HUES48 (cell line): ENCODE data around the gene KCNMB1.

Source experiments
- H3K27ac ChIP-seq: one replicate; pipeline ENCODE4 v1.7.0; 2013; ENCODE audit warnings: low read depth, low read length, inconsistent platforms
- H3K27me3 ChIP-seq: 2 replicates; pipeline ENCODE4 v1.6.1; 2013; ENCODE audit warnings: mild to moderate bottlenecking, low read length; ENCODE audit not compliant: control insufficient read depth, insufficient read depth
- H3K36me3 ChIP-seq: 2 replicates; pipeline ENCODE4 v1.6.1; 2013; ENCODE audit warnings: low read length; ENCODE audit not compliant: control insufficient read depth, insufficient read depth
- H3K4me1 ChIP-seq: 2 replicates; pipeline ENCODE4 v1.6.1; 2013; ENCODE audit warnings: mild to moderate bottlenecking, low read length; ENCODE audit not compliant: control insufficient read depth, insufficient read depth
- H3K4me3 ChIP-seq: 2 replicates; pipeline ENCODE4 v1.5.1; 2013; ENCODE audit warnings: mild to moderate bottlenecking, low read depth, low read length
- H3K9ac ChIP-seq: 2 replicates; pipeline ENCODE4 v1.6.1; 2013; ENCODE audit warnings: mild to moderate bottlenecking, low read depth, low read length, moderate library complexity
- H3K9me3 ChIP-seq: 2 replicates; pipeline ENCODE4 v1.6.1; 2013; ENCODE audit warnings: low read length; ENCODE audit not compliant: control insufficient read depth, insufficient read depth

Gene KCNMB1

DNA sequence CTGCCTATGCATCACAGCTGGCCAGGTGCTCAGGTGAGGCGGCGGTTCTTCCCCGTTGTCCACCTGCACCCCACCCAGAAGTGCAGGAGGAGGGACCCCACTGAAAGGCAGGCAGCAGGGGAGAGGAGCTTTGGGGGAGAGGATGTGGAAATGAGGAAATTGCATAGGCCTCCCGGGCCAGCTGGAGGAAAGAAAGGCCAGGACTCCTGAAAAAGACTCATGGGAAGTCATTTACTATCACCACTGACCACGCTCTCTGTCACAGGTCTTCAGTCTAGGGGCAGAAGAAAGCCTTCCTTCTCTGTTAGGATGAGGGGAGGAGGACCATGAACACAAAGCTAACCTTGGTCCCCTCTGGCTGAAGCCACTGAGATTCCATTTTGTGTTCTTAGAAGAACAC is 28.1 kb downstream of the KCNMB1 start:
- Histone ChIP-seq H3K4me3 (no peak overlapping the region), H3K4me1 (peaks cover 5% of the 10 kb centered on the region; the same call in 1 of the 2 replicates), H3K36me3 (no peaks in the 10 kb centered on the region), H3K9ac (no peak overlapping the region), H3K9me3 (no peaks in the 10 kb centered on the region), H3K27ac (no peak overlapping the region), H3K27me3 (no peaks in the 10 kb centered on the region)

DNA sequence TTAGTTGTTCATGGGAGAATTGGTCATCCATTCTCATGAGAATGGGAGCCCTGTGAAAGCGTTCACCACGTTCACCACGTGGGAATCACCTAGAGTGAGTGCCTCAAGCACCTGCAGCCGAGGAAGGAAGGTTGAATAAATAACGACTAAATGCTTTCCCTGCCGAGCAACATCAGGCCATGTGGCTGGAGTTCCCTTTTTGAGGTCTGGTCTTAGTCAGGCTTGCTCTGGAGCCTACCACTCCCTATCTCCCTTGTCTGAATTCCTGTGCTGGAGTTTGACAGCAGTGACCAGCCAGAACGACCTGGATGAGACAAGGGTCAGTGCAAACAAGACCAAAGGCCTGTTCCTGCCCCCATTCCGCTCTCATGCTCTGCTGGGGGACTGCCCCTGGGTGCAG is 28.5 kb downstream of the KCNMB1 start:
- peaks cover 5% of the 10 kb centered on the region; the same call in 1 of the 2 replicates for H3K4me1 ChIP-seq
- H3K27me3 ChIP-seq, result no peaks in the 10 kb centered on the region
- no peaks in the 10 kb centered on the region for H3K36me3 ChIP-seq
- no peak overlapping the region for H3K4me3 ChIP-seq
- no peak overlapping the region for H3K9ac ChIP-seq
- H3K27ac ChIP-seq, result no peak overlapping the region
- no peaks in the 10 kb centered on the region for H3K9me3 ChIP-seq

DNA sequence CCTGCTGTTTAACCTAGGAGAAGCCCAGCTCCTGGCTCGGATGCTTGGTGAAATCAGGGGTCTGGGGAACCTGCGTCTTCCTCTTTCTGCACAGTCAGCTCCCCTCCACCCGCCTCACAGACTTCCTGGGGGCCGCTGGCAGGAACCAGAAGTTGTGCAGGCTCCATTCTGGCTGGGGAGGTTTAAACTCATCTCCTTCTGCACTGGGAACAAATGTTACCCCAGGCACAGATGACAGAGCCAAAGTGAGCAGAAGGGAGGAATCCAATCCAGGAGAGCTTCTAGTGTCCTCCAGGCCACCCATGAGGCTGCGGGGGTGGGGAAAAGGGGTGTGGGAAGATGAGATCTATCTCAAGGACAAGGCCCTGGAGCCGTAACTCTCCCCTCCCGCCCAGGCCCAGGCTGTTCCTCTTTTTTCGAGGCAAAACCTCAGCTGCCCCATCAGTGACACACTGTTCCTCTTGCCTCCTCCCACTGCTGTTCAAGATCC is 31.2 kb downstream of the KCNMB1 start:
- peaks cover 19% of the 10 kb centered on the region for H3K4me1 ChIP-seq
- H3K4me3 ChIP-seq, result no peak overlapping the region
- H3K9ac ChIP-seq, result no peak overlapping the region
- no peaks in the 10 kb centered on the region for H3K9me3 ChIP-seq
- H3K27ac ChIP-seq, result no peak overlapping the region
- H3K27me3 ChIP-seq, result peaks cover 6% of the 10 kb centered on the region; the same call in 1 of the 2 replicates
- no peaks in the 10 kb centered on the region for H3K36me3 ChIP-seq

DNA sequence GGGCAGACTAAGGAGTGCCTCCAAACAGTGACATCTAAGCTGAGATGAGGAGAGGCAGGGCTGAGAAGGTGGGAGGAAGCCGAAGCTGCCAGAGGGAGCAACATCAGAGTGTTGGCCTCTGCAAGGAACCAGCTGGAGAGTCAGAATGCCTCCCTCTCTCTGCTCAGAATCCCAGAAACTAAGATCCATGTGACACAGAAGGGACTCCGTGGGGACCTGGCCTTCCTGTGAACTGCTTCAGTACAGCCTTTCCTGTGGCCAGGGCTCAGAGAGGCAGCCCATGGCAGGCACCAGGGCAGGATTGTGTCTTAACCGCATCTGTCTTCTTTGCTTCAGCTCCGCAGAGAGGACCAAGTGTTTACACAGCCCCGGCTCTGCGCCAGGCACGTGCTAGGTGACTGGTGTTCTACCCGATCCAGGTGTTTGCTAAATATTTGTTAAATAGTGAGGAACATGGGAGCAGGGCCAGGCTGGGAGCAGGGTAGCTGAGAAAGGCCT is 33.5 kb downstream of the KCNMB1 start:
- Histone ChIP-seq H3K27ac (no peak overlapping the region), H3K36me3 (no peaks in the 10 kb centered on the region), H3K4me3 (no peak overlapping the region), H3K9ac (no peak overlapping the region), H3K27me3 (peaks cover 6% of the 10 kb centered on the region; the same call in 1 of the 2 replicates), H3K9me3 (no peaks in the 10 kb centered on the region), H3K4me1 (peaks cover 26% of the 10 kb centered on the region)

DNA sequence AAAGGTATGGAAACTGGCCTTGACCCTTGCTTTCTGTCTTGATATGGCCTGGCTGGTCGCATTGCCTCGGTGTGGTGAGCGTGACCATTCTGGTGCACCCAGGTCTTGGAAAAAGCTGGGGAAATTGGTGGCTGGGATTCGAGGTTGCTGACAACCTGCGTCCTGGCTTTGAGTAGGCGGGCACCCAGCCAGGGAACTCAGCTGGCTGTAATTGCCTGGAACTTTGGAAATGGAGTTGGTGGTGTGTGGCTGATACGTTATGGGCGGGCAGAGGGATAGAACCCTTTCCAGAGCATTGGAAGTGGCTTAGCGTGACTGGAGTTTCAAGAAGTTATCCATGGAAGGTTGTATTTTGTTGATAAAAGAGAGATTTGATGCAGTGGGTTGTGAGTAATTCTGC is 35.2 kb downstream of the KCNMB1 start:
- H3K9ac ChIP-seq, result no peak overlapping the region
- H3K27me3 ChIP-seq, result peaks cover 6% of the 10 kb centered on the region; the same call in 1 of the 2 replicates
- H3K4me3 ChIP-seq, result no peak overlapping the region
- H3K36me3 ChIP-seq, result no peaks in the 10 kb centered on the region
- no peak overlapping the region for H3K27ac ChIP-seq
- H3K9me3 ChIP-seq, result no peaks in the 10 kb centered on the region
- H3K4me1 ChIP-seq, result peaks cover 26% of the 10 kb centered on the region

DNA sequence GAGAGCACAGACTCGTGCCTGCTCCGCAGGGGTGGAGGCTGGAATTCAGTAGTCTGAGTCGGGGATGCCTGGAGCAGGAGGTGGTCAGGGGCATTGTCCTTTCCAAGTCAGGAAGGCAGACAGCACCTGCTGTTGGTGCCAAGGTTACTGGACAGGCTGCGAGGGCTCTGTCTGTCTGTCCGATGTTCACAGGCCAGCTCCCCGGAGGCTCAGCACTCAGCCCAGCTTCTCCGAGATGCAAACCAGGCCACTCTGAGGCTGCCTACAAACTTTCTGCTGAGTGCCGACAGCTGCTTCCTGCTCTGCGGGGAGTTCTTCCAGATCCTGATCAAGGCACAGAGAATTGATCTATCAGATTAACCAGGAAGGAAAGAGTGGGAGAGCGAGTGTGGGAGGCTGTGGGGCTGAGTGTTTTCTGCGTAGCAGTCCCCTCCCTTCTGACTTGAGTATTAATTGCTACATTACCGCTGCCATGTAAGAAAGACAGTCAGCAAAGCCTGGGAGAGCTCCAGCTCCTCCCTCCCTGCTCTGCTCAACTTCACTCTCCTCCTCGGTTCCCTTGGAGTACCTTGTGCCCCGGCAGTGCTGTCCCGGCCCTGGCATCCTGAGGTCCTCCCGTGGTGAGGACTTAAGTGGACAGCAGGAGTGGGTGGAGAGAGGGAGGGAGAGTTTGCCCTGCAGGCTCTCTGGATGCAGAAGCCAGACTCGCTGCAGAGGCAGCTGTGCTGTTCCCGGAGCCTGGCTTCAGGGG is 36.0 kb downstream of the KCNMB1 start:
- H3K27me3 ChIP-seq, result peaks cover 6% of the 10 kb centered on the region; the same call in 1 of the 2 replicates
- no peaks in the 10 kb centered on the region for H3K9me3 ChIP-seq
- H3K9ac ChIP-seq, result no peak overlapping the region
- no peak overlapping the region for H3K4me3 ChIP-seq
- H3K36me3 ChIP-seq, result no peaks in the 10 kb centered on the region
- peaks cover 26% of the 10 kb centered on the region for H3K4me1 ChIP-seq
- H3K27ac ChIP-seq, result no peak overlapping the region

DNA sequence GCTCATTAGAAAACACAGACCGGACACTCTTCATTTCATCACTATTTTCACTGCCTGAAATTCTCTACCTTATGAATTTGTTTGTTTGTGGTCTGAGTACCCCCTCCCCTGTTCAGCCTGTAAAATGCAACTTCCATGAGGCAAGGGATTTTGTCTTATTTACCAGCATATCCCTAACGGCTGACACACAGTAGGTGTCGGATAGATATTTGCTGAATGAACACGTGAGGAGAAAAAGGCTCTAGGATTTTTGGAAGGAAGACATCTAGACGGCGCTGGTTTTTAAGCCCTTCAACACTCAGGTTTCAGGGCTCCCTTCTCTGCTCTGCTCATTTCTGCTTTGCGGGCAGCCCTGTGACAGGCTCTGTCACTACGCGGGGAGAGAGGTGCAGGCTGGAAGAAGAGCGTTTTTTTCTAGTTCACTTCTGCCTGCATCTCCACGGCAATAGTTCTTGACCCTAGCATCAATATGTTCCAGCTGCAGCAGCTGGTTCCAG is 41.0 kb downstream of the KCNMB1 start:
- Histone ChIP-seq H3K36me3 (no peaks in the 10 kb centered on the region), H3K4me1 (peaks cover 16% of the 10 kb centered on the region), H3K27me3 (no peaks in the 10 kb centered on the region), H3K9me3 (no peaks in the 10 kb centered on the region), H3K27ac (no peak overlapping the region), H3K4me3 (no peak overlapping the region), H3K9ac (no peak overlapping the region)

DNA sequence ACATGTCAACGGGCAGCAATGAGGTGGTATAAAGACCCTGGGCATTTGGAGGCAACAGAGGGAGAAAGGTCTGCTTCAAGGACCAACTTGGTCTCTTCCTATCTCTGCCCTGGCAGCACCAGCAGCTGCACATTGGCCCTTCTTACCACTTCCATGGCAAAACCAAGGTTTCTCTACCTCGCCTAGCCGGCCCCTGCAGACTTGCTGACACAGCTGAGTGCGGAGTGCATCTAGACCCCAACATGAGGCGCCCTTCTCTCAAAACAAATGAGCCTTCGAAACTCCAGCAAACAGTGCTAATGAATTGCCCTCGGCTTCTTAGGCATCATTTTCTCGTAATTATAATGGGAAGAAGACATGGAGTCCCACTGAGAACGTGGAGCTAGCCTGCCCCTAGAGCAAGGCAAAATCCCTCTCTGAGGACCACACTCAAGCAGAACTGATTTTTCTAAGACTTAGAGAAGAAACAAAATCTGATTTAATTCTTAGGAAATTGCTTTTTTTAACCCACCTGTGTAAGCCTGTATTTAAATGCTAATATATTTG is 42.1 kb downstream of the KCNMB1 start:
- no peak overlapping the region for H3K27ac ChIP-seq
- H3K4me1 ChIP-seq, result peaks cover 7% of the 10 kb centered on the region
- no peak overlapping the region for H3K9ac ChIP-seq
- H3K36me3 ChIP-seq, result no peaks in the 10 kb centered on the region
- H3K27me3 ChIP-seq, result no peaks in the 10 kb centered on the region
- H3K4me3 ChIP-seq, result no peak overlapping the region
- H3K9me3 ChIP-seq, result no peaks in the 10 kb centered on the region

DNA sequence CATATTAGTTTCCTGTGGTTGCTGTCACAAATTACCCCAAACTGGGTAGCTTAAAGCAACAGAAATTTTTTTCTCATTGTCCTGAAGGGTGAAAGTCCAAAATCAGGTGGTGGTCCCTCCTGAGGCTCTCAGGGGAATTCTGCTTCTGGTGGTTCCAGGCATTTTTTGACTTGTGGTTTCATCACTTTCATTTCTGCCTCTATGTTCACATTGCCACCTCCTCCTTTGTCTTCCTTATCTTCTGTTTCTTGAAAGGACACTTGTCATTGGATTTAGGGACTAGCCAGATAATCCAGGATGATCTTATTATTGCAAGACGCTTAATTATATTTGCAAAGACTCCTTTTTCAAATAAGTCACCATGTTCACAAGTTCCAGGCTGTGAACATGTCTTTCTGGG is 43.2 kb downstream of the KCNMB1 start:
- Histone ChIP-seq H3K36me3 (no peaks in the 10 kb centered on the region), H3K9ac (no peak overlapping the region), H3K27me3 (no peaks in the 10 kb centered on the region), H3K9me3 (peaks cover 5% of the 10 kb centered on the region; the same call in 1 of the 2 replicates), H3K4me1 (peaks cover 7% of the 10 kb centered on the region), H3K27ac (no peak overlapping the region), H3K4me3 (no peak overlapping the region)

DNA sequence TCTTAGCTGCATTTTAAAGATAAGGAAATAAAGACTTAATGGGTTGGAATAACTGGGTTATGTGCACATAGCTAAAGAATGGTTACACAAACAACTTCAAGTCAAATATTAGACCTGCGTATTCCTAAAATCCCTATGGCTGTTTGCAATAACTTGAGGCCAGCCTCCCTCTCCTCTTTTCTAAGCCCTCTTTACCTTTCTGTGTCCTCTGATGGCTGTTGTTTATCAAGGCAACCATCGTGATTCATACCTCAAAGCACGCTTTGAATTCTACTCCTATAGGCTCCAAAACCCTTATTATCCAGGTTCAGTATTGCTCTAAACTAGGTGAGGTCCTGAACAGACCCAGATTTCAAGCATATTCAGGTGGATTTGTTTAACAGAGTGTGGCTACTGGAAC is 46.0 kb downstream of the KCNMB1 start:
- no peaks in the 10 kb centered on the region for H3K36me3 ChIP-seq
- no peak overlapping the region for H3K9ac ChIP-seq
- H3K4me3 ChIP-seq, result no peak overlapping the region
- peaks cover 7% of the 10 kb centered on the region for H3K4me1 ChIP-seq
- no peak overlapping the region for H3K27ac ChIP-seq
- H3K27me3 ChIP-seq, result no peaks in the 10 kb centered on the region
- peaks cover 6% of the 10 kb centered on the region; the same call in 1 of the 2 replicates for H3K9me3 ChIP-seq

DNA sequence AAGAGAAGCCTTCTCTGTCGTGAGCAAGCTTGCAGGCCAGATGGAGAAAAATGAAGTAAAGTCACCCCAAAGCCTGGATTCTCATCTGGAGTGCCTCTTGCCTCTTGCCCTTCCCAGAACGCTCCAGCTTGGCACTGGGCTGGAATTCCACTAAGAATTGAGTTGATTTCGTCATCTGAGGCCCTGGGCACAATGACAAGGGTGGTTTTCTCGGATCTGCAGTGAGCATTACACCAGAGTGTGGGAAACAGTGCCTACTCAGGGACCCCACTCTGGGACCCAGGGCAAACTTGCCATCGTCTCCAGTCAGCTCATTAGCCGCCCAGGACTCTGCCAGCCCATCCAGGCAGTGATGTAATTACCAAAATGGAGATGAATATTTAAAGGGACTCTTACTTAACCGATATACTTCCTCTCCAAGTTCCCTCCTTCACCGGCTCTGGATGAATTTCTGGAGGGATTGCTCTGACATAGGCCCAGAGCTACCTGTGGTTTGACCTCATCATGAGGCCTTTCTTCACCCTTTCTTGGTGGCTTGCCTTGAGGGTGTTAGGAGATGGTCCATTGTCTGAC is 46.9 kb downstream of the KCNMB1 start:
- H3K27me3 ChIP-seq, result no peaks in the 10 kb centered on the region
- peaks cover 10% of the 10 kb centered on the region for H3K4me1 ChIP-seq
- no peaks in the 10 kb centered on the region for H3K36me3 ChIP-seq
- H3K9me3 ChIP-seq, result peaks cover 6% of the 10 kb centered on the region; the same call in 1 of the 2 replicates
- no peak overlapping the region for H3K4me3 ChIP-seq
- H3K9ac ChIP-seq, result no peak overlapping the region
- H3K27ac ChIP-seq, result no peak overlapping the region
